Urothelium cell line (cell line): ENCODE results near the gene OPTC.
A peak's percentile ranks its signal among the peaks of the same experiment; 100 is the strongest.
"Not testable (repeated sequence)": the region's sequence is repeated elsewhere in the genome, so short reads cannot be mapped to it uniquely, and the experiment has no call there.

Experiments used
- DNase-seq: peaks from one replicate; pipeline ENCODE4 v3.0.0; 2011; ENCODE audit warnings: low spot score, mixed read lengths
- FAIRE-seq: peaks from 2 replicates; lab custom pipeline; 2011; peaks lifted over from hg19 to GRCh38; lab: Jason Lieb, UNC

OPTC gene, protein sequence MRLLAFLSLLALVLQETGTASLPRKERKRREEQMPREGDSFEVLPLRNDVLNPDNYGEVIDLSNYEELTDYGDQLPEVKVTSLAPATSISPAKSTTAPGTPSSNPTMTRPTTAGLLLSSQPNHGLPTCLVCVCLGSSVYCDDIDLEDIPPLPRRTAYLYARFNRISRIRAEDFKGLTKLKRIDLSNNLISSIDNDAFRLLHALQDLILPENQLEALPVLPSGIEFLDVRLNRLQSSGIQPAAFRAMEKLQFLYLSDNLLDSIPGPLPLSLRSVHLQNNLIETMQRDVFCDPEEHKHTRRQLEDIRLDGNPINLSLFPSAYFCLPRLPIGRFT

DNA sequence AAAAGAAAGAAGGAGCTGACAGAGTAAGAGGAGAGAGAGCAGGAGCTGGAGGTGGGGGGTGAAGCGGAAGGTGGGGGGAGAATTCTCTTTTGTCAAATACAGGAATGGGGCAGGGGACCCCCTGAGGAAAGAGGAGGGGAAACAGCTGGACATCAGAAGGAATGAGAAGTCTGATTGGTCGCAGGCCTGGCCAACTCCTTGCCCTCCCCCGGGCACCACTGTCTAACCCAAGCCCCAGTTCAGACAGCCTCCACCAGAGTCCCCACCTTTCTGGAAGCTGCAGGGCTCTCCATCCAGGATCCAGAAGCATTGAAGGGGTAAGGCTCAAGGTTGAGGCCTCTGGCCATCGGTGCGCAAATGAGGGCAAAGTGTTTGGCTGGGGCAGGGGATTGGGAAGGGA is at the start of gene OPTC:
OPTC (plus strand) TSS at position 253 of the 400 bp plus-strand sequence. CDS start 1,853 bp downstream, outside the sequence.
- DNase-seq (no peak), FAIRE-seq (no peak)

DNA sequence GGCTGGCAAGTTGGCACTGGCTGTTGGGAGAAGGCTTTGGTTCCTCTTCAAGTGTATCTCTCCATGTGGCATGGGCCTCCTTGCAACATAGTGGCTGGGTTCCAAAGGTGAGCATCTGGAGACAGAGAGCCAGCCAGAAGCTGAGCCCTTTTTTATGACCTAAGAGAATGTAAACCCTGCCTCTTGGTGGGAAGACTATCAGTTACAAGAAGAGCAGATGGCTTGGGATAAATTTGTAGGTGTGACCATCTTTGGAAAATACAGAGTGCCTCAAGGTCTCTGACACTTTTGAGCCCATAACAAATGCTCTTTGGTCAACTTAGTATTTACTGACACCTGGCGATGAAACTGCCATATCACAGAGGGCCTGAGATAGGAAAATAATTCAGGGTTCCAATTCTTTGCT is 49.8 kb upstream of the OPTC start:
- DNase-seq (no peak), FAIRE-seq (no peak)

DNA sequence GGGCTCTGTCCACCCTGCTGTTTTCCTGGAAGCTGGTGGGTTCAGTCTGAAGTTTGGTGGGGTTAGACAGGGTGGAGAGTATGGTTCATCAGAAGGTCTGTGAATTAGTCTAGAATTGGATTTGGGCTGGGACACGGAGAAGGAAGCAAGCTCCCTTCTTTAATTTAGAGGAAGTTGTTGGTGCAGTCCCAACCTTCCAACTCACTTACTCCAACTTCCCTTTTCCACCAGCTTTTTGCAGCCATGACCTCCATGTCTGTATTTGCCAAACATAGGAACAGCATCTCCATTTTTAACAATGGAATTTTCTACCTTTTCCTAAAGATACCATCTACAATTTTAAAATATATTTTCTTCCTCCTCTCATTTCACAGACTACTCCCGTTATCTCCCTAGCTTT is 46.8 kb upstream of the OPTC start:
- FAIRE-seq (no peak), DNase-seq (no peak)

DNA sequence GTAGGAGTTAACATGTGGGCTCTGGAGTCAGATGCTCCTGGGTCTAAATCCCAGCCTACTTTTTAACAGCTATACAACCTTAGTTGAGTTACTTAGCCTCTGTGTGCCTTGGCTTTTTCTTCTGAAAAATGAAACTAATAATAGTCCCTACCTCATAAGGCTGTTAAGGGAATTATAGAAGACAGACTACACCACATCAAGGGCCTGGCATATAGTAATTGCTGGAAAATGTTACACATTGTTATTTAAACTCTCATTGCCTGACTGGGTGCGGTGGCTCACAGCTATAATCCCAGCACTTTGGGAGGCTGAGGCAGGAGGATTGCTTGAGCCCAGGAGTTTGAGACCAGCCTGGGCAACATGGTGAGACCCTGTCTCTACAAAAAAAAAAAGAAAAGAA is 46.4 kb upstream of the OPTC start:
- FAIRE-seq, DNase-seq: not testable (repeated sequence)

DNA sequence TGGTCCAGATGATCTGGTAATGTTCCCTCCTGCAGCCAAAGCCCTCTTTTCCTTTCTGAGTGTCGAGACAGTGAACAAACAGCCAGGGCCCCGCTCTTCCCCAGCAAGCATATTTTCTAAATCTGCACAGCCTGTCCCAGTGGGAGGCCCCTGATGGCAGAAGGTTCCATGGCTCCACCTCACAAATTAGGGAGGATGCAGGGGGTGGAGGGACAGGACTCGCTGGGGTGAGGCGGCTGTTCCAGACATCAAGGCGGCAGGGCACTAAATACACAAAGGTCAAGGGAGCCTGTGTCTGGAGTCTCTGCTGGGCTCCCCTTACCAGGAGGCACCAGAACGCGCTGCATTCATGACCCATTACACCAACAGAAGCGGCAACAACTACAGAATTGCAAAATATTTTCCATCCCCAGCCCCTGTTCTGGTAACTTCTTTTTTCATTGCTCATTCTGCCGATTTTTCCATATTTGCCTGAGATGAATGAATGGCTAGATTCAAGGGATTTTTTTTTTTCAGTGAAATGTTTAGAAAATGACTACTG is 45.4 kb upstream of the OPTC start:
- DNase-seq (no peak), FAIRE-seq (no peak)

DNA sequence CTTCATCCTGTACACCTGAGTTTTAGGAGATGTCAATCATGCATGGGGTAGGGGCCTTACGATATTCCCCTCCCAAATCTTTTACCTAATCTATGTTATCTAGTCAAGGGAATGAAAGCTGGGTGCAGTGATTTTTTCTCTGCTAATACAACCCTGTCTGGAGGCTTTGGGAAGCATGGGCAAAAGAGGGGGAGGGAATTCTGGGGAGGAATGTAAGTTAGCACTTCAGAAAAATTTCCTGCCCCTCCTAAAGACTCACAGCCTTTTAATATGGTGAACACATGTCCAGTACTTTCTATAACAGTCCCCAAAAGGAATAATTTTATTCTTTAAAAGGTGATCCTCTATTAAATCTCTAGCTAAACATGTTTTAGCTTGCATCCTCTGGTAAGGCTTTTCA is 44.0 kb upstream of the OPTC start:
- no peak for FAIRE-seq
- no peak for DNase-seq

DNA sequence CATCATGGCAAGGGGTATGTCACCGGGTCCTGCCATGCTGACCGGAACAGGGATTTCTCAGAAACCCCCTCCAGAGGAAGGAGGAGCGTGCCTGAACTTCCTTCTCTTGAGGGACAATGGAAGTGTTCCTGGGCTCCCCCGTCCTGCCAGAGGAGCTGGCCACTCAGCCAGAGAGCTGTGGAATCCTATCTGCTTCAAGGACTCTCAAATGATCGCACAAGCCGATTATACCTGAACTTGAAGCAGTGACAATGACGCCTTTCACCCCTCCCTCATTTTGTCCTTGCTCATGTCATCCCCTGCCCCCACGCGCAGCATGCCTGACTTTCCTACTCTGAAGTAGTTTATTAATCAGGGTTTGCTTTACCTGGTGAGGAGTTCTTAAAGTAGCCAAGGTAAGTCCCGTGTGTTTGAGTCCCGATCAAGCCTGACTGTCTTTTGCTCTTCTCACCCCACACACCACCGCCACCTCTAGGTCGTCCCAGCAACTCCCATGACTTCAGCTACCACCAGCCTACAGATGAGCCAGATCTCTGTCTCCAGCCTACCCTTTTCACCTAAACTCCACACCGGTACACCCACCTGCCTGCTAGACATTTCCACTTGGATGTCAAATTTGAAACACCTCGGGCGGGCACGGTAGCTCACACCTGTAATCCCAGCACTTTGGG is 43.3 kb upstream of the OPTC start:
- DNase-seq (no peak), FAIRE-seq (no peak)

DNA sequence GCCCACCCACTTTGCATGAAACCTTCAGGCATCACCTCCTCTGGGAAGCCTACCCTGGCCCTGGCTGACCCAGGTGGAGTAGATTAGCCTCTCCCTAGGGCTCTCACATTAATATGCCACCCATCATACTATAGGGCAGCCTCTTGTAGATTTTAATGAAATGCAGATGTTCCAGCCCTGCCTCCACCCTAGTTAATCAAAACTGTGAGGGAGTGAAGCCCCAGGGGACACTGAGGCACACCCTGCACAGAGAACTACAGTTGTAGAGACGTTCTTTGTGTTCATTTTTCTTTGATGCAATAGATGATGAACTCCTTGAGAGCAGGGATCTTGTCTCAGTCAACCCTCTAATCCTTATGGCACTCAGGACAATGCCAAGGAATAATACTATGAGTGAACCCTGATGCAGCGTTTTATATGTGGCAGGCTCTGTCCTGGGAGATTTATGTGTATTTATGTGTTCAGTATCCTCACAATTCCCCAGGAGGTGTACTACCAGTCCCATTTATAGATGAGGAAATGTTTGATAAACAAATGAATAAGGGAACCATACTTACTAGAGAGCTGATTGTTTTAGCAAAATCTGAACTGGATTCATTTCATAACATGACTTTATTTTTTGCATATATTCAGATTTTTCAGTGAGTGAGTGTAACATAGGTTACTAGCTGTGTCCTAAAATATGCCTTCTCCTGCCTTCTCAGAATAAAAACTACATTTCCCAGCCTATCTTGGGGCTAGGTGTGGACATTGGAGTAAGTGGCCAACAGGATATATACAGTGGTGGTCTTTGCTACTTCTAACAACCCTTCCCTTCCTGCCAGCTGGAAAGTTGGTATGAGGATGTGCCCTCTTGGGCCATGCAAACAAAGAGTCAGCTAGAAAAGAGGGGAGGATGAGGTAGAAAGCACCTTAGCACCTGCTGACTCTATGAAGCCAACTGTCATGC is 41.8 kb upstream of the OPTC start:
- FAIRE-seq (no peak), DNase-seq (no peak)

DNA sequence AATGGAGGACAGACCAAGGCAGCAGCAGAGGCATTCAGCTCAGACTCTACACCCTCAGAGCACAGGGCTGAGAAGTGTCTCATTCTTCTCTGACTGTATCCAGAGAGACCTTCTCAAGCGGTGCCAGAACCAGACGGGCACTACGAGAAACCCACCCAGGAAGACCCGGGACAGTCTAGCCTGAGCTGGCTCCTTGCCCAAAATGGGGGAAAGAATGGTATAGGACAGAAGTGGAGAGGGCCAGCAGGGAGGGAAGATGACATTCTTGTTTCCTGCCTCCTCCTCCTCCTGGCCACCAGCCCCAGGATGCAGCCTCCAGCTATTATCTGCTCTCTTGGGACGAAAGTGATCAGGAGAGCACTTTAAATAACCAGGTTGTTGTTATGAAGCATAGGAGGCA is 40.9 kb upstream of the OPTC start:
- FAIRE-seq = no peak
- DNase-seq = no peak

DNA sequence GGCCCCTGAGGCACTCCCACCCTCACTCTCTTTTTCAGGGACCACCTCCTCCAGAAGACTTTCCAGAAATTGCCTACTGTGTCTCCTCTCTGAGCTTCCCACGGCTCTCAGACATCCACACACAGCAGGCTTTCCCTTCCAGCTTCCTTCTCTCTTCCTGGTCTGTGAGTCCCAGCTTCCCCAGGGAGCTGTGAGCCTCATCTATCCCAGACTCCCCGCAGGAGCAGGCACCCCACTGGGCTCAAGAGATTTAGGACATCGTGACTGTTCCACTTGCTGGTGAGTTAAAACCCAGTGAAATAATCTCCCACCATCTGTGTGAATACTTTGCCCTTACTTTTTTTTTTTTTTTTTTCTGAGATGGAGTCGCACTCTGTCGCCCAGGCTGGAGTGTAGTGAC is 40.3 kb upstream of the OPTC start:
- no peak for FAIRE-seq
- DNase-seq = no peak

DNA sequence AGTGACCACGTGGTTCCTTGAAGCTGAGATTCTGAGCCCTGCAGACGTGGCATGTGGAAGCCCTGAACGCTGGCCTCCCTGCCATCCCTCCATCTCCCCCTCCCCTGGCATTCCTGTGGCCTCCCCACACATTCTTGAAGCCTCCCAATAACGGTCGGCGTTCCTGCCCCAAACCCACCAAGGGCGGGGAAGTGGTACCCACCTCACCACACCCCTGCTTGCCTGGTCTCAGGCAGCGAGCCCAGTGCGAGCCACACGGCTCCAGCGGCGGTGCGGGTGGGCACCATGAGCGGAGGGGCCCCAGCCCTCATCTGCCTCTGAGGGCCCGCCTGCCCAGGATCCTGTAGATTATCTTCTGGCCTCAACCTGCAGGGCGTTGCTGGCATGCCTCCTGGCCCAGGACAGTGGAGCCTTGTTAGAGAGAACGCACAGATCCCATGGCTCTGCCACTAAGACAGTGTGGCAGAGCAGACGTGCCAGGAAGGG is 38.9 kb upstream of the OPTC start:
- peak; percentile 92 for DNase-seq
- FAIRE-seq = peak; percentile 94

DNA sequence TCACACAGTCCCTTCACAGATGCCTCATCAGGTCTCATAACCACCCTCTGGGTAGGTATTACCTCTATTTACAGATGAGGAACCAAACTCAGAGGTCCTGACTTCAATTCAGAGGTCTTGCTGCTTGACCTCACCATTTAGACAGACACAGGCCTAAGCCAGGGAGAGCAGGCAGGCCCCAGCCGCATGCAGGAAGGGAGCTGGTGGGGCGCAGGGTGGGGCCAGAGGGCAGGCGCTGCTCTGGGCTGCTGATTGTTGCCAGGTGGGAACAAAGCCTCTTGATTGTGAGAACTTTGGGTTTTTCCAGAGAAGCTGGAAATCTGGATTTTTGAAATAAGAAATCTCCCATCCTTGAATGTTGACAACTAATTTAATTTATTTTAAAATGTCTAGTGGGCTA is 38.2 kb upstream of the OPTC start:
- DNase-seq (no peak), FAIRE-seq (no peak)

DNA sequence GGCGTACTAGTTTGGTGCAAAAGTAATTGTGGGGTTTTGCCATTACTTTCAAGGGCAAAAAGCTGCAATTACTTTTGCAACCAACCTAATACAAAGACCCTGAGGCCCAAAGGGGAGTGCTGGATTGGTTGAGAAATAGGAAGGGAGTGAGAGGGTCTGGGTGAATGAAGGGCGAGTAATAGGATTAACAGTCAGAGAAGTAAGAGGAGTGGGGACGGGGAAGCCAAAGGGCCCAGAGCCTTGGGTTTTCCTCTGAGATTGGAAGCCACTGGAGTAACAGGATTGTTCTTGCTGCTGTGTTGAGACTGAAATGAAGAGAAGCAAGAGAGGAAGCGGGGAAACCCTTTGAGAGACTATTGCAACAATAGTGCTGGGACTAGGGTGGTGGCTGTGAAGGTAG is 37.4 kb upstream of the OPTC start:
- DNase-seq = no peak
- FAIRE-seq = no peak

DNA sequence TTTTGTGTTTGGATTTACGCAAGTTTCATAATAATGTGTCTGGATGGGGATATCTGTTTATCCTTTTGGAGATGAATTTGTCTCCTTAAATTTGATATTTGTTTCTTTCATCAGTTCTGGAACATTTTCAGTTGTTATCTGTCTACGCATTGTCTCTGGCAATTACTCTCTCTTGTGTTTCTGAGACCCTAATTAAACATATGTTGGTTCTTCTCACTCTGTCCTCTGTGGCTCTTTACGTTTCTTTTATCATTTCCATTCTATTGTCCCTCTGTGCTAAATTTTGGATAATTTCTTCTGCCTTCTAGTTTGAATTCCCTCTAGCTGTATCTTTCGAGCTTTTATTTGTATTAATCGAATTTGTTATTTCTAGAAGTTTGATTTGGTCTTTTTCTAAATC is 35.9 kb upstream of the OPTC start:
- DNase-seq (no peak), FAIRE-seq (no peak)

DNA sequence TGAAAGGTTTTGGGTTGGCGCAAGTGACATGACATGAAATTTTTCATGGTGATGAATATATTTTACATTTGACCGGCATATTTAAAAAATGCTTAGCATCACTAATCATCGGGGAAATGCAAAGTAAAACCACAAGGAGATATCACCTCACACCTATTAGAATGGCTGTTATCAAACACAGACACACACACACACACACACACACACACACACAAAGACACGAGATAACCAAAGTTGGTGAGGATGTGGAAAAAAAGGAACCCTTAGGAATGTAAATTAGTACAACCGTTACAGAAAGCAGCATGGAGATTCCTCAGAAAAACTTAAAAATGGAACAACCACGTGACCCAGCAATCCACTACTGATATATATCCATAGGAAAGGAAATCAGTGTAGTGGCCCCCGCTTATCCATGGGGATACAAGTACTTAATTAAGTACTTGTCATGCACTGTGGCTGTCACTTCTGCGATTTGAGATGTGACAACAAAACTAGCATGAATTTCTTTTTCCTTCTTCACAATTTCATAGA is 34.2 kb upstream of the OPTC start:
- DNase-seq (no peak), FAIRE-seq (no peak)

DNA sequence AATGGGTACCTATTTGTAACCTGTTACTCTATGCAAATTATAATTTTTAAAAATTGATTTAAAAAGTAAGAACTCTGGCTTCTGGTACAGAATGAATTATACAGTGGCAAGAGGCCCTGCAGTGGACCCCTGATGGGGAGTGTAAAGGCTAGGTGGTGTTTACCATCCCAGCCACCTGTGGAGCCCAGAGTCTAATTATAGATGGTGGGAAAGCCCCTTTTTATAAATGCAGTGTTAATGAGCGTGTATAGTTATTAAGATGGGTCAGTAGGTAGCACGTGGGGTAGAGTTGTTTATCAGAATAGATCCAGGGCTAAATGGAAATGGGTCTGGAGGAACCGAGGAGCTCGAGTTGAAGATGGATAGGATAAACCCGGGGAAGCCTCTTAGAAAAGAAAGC is 32.2 kb upstream of the OPTC start:
- no peak for DNase-seq
- FAIRE-seq = no peak

DNA sequence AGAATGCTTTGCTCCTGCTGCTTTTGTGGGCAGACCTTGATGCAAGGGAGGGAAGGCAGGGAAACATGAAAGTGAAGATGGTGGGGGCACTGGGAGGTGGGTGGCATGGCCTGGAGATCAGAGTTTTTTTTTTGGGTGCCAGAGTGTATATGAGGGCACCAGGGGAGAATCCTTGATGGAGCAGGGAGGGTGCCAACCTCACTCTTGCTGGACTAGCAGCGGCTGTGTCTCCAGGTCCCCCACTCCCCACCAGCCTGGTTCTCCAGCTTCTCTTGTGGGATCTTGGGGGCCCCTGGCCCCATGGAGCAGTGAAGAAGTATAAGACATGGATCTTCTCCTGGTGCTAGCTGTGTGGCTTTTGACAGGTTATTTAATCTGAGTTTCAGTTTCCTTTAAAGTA is 31.8 kb upstream of the OPTC start:
- no peak for DNase-seq
- no peak for FAIRE-seq

DNA sequence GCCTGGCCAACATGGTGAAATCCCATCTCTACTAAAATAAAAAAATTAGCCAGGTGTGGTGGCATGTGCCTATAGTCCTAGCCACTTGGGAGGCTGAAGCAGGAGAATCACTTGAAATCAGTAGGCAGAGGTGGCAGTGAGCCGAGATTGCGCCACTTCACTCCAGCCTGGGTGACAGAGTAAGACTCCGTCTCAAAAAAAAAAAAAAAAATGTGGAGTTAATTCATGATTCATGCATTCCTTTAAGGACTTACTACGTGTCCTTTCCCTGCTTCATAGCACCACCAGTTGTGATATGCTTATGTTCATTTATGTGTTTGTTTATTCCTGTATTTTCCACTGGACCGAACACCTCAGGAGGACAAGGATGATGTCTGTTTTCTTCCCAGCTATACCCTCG is 31.1 kb upstream of the OPTC start:
- DNase-seq (peak; percentile 53), FAIRE-seq (no peak)

DNA sequence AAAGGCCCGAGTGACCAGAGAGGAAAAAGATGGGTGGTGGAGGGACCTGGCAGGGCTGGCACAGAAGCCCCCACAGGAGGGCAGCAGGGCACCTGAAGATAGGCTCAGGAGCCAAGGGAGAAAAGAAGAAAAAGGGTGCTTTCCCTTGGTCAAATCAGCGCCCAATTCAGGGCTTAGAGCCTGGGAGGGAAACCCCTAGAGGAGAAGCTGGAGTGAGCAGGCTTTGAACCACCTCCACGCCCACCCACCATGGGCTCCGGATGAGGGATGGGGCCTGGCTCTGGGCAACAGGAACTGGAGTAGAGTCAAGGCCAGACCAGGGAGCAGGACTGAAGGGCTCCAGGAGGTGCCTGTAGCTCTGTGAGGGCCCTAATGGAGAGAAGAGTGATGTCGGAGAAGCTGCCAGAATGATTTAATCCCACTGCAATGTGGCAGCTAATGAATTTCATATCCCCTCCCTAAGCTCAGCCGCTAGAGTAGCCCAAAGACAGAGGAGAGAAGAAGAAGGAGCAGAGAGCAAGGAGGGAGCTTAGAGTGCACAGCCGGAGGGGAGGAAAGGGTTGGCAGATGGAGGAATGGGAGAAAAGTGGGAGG is 30.4 kb upstream of the OPTC start:
- DNase-seq (peak; percentile 31), FAIRE-seq (no peak)

DNA sequence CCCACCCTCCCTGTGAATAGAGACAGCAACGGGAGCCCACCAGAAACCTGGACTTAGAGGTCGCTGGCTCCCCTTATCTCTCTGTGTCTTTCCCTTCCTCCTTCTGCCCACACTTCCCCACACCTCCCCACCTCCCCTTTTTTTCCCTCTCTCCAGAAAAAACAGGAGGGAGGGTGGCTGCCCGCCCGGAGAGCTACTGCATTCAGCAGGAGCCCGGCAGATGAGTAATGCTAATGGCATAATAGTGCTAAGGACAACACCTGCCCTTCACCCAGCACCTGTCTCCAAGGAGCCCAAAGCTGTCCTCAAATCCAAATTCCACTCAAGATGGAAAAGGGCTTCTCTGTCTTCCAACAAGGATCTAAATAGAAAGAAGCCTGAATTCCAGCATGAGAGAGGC is 29.7 kb upstream of the OPTC start:
- FAIRE-seq (no peak), DNase-seq (peak; percentile 82)
